Keratinocyte (primary cell): ENCODE data around the gene MMP24OS. TPM values are rescaled to one million over a fixed set of nuclear protein-coding genes. Genes with fewer than 3 reads are reported as not detected.

Experiments
- DNase-seq: peaks from one replicate; pipeline ENCODE4 v3.0.0-alpha.2; 2011; ENCODE audit warnings: low read depth, missing footprints, low spot score
- FAIRE-seq: peaks from 2 replicates; lab custom pipeline; 2011; peaks lifted over from hg19 to GRCh38; lab: Jason Lieb, UNC
- H2AFZ ChIP-seq: 2 replicates; pipeline ENCODE4 v1.6.0; 2012; ENCODE audit warnings: low read length, control low read depth, inconsistent platforms; ENCODE audit not compliant: control insufficient read depth
- H3K27ac ChIP-seq: 2 replicates; pipeline ENCODE4 v1.5.1; 2011; ENCODE audit warnings: low read length; ENCODE audit not compliant: control insufficient read depth, insufficient read depth
- H3K27me3 ChIP-seq: 3 replicates; pipeline ENCODE4 v1.6.0; 2011; ENCODE audit warnings: low read length; ENCODE audit not compliant: control insufficient read depth, insufficient read depth; ENCODE audit errors: extremely low read depth
- H3K36me3 ChIP-seq, 2 experiments: 2 replicates in 1 of 2; 3 replicates in 1 of 2; pipeline ENCODE4 v1.5.1; 2011; ENCODE audit warnings: low read length in 2 of 2, mild to moderate bottlenecking in 1 of 2; ENCODE audit not compliant: control insufficient read depth in 2 of 2, insufficient read depth in 2 of 2; ENCODE audit errors: extremely low read depth in 1 of 2
- H3K4me1 ChIP-seq: 3 replicates; pipeline ENCODE4 v1.5.1; 2011; ENCODE audit warnings: low read length; ENCODE audit not compliant: control insufficient read depth, insufficient read depth; ENCODE audit errors: extremely low read depth
- H3K4me2 ChIP-seq: 3 replicates; pipeline ENCODE4 v1.6.0; 2011; ENCODE audit warnings: low read depth, low read length; ENCODE audit not compliant: control insufficient read depth, insufficient read depth; ENCODE audit errors: extremely low read depth
- H3K4me3 ChIP-seq, 3 experiments: fragments of 200-600 bp in 1 of 3; sonication (generic) in 1 of 3; 2 replicates in 2 of 3; 3 replicates in 1 of 3; pipeline ENCODE4 v1.5.1; 2011 to 2016; ENCODE audit warnings: low read length in 3 of 3, mild to moderate bottlenecking in 3 of 3, control low read depth in 2 of 3, inconsistent platforms in 1 of 3, low read depth in 1 of 3, mixed read lengths in 1 of 3, mixed run types in 1 of 3, moderate library complexity in 1 of 3; ENCODE audit not compliant: control insufficient read depth in 2 of 3, insufficient read depth in 2 of 3; ENCODE audit errors: extremely low read depth in 1 of 3
- H3K79me2 ChIP-seq: 2 replicates; pipeline ENCODE4 v1.6.0; 2012; ENCODE audit warnings: low read length; ENCODE audit not compliant: control insufficient read depth, insufficient read depth
- H3K9ac ChIP-seq: 3 replicates; pipeline ENCODE4 v1.6.0; 2011; ENCODE audit warnings: low read length; ENCODE audit not compliant: control insufficient read depth, insufficient read depth; ENCODE audit errors: extremely low read depth
- H3K9me1 ChIP-seq: 3 replicates; pipeline ENCODE4 v1.6.0; 2011; ENCODE audit warnings: low read length; ENCODE audit not compliant: control insufficient read depth, insufficient read depth; ENCODE audit errors: extremely low read depth
- H3K9me3 ChIP-seq: 2 replicates; pipeline ENCODE4 v1.5.1; 2012; ENCODE audit warnings: low read depth, low read length; ENCODE audit not compliant: control insufficient read depth
- H4K20me1 ChIP-seq: 3 replicates; pipeline ENCODE4 v1.6.0; 2011; ENCODE audit warnings: low read length; ENCODE audit not compliant: control insufficient read depth, insufficient read depth; ENCODE audit errors: extremely low read depth
- EZH2 ChIP-seq: IDR thresholded peaks from one replicate; pipeline ENCODE4 v1.6.1; 2012; ENCODE audit warnings: inconsistent platforms, mild to moderate bottlenecking, low read length, moderate library complexity
- dilution Hi-C: fragments of 300-500 bp; cut with MboI; formaldehyde crosslinking; loops from one replicate; pipeline ENCODE4 v1.7.0; 2020; ENCODE audit warnings: low sequenced_read_pairs; ENCODE audit not compliant: extremely low pct_ligation_motif_present
- polyA plus RNA-seq, 5 experiments: library from polyadenylated mRNA; depleted of rRNA in 3 of 5; stranded (reverse) in 3 of 5; stranded (forward) in 1 of 5; unstranded in 1 of 5; fragments of >200 nt; gene quantifications; 1 replicate in 1 of 5; 2 replicates in 3 of 5; 3 replicates in 1 of 5; pipeline versions ENCODE4 v1.2.1 to v1.2.3, GENCODE V29; 2011 to 2012; ENCODE audit warnings: missing spikeins in 2 of 5, low read depth in 1 of 5, low replicate concordance in 1 of 5
- TF ChIP-seq, protein P1 (sequence below), 3 experiments: IDR thresholded peaks in 1 of 3; conservative IDR thresholded peaks in 1 of 3; optimal IDR thresholded peaks in 1 of 3; 2 replicates in 2 of 3; 3 replicates in 1 of 3; pipeline versions ENCODE3 to v1.5.1; 2011; ENCODE audit warnings: low read length in 3 of 3, mild to moderate bottlenecking in 3 of 3, moderate library complexity in 2 of 3, control low read depth in 1 of 3, inconsistent platforms in 1 of 3; ENCODE audit not compliant: insufficient read depth in 2 of 3; ENCODE audit errors: extremely low read depth in 1 of 3

Gene MMP24OS
- polyA plus RNA-seq, 1 donor (not counting 4 experiments of a cell fraction or from before 2014, with no cell fraction given): 19.5 TPM

DNA sequence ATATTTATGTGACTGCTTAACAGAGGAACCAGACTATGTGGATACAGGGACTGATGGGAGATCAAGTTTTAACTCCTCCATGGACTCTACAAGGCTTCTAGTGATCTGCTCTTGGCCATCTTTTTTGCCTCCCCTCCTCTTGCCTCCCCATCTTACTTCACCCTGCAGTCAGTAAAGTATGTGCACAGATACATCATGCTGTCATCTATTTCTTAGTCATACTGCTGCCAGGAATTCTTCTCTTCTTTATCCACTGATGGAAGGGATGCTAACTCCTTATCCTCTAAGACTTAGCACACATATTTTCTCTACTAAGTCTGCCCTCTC is 41.9 kb upstream of the MMP24OS start:
- no peaks in the 10 kb centered on the region for H3K9me3 ChIP-seq
- dilution Hi-C loops: no loop called here
- H3K9me1 ChIP-seq: no peaks in the 10 kb centered on the region
- no peak overlapping the region for H3K4me3 ChIP-seq
- no peak overlapping the region for H3K9ac ChIP-seq
- H3K27me3 ChIP-seq: no peaks in the 10 kb centered on the region
- peaks cover 0 to 6% of the 10 kb centered on the region in 2 experiments for H3K36me3 ChIP-seq
- no peak for DNase-seq
- H3K4me2 ChIP-seq: no peak overlapping the region
- H3K27ac ChIP-seq: peak overlapping the region; percentile 77
- no peak for TF ChIP-seq EZH2
- TF ChIP-seq, protein P1, sequence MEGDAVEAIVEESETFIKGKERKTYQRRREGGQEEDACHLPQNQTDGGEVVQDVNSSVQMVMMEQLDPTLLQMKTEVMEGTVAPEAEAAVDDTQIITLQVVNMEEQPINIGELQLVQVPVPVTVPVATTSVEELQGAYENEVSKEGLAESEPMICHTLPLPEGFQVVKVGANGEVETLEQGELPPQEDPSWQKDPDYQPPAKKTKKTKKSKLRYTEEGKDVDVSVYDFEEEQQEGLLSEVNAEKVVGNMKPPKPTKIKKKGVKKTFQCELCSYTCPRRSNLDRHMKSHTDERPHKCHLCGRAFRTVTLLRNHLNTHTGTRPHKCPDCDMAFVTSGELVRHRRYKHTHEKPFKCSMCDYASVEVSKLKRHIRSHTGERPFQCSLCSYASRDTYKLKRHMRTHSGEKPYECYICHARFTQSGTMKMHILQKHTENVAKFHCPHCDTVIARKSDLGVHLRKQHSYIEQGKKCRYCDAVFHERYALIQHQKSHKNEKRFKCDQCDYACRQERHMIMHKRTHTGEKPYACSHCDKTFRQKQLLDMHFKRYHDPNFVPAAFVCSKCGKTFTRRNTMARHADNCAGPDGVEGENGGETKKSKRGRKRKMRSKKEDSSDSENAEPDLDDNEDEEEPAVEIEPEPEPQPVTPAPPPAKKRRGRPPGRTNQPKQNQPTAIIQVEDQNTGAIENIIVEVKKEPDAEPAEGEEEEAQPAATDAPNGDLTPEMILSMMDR (optimal IDR thresholded peaks at IDR 0.05 in 1 of 3, IDR thresholded peaks at IDR 0.05 in 1 of 3, conservative IDR thresholded peaks at IDR 0.05 in 1 of 3; ENCODE audit: extremely low read depth in 1 of 3, insufficient read depth in 2 of 3, low read length in 3 of 3): no peak
- H4K20me1 ChIP-seq: no peaks in the 10 kb centered on the region
- no peaks in the 10 kb centered on the region for H3K79me2 ChIP-seq
- peaks cover 42% of the 10 kb centered on the region for H3K4me1 ChIP-seq
- no peak overlapping the region for H2AFZ ChIP-seq
- FAIRE-seq: peak; percentile 82

DNA sequence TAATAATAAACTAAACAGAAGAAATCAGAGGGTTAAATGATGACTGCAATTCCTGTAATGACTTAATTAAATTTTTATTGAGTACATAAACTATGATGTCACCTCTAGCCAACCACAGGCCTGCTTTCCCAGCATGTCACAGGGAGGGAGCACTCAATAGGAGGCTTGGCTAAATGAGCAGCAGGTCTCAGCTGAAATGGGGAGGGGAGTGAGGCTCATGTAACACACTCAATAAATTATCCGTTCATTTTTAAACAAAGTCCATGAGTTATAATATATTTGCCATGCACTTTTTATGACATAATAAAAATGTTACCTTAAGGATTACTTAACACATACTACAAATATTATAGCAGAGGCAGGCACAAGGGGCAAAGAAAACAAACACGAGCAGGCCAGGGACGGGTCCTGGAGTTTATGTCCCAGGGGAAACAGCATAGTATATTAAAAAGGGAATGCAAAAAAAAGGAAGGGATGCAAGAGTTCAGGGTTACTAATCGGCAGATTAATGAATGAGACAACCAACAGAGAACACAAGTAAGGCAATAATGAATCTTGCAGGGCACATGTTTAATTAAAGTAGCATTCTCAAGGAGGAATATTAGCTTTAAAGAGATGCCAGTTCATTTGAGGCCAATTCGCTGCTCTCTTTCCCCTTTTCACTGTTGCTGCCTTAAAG is 41.4 kb upstream of the MMP24OS start:
- peaks cover 0 to 8% of the 10 kb centered on the region in 2 experiments for H3K36me3 ChIP-seq
- DNase-seq (no peak), FAIRE-seq (no peak)
- H3K27me3 ChIP-seq: no peaks in the 10 kb centered on the region
- dilution Hi-C loops: no loop called here
- TF ChIP-seq, protein P1 (optimal IDR thresholded peaks at IDR 0.05 in 1 of 3, IDR thresholded peaks at IDR 0.05 in 1 of 3, conservative IDR thresholded peaks at IDR 0.05 in 1 of 3; ENCODE audit: extremely low read depth in 1 of 3, insufficient read depth in 2 of 3, low read length in 3 of 3): no peak
- TF ChIP-seq EZH2: no peak
- no peak overlapping the region for H2AFZ ChIP-seq
- peak overlapping the region; percentile 66 for H3K4me2 ChIP-seq
- H3K79me2 ChIP-seq: no peaks in the 10 kb centered on the region
- H3K9ac ChIP-seq: no peak overlapping the region
- H3K9me3 ChIP-seq: no peaks in the 10 kb centered on the region
- H4K20me1 ChIP-seq: no peaks in the 10 kb centered on the region
- H3K4me1 ChIP-seq: peaks cover 47% of the 10 kb centered on the region
- no peaks in the 10 kb centered on the region for H3K9me1 ChIP-seq
- no peak overlapping the region for H3K4me3 ChIP-seq
- peak overlapping the region; percentile 77 for H3K27ac ChIP-seq
